ENCODE measurements around the gene AMPH. TPM values are rescaled to one million over a fixed set of nuclear protein-coding genes. Genes with fewer than 3 reads are reported as not detected.
"Not testable (repeated sequence)": the region's sequence is repeated elsewhere in the genome, so short reads cannot be mapped to it uniquely, and the experiment has no call there.

Gene AMPH
- total and polyA plus RNA-seq, 2 experiments from 2014 or later = 0.48 to 1.4 TPM

DNA sequence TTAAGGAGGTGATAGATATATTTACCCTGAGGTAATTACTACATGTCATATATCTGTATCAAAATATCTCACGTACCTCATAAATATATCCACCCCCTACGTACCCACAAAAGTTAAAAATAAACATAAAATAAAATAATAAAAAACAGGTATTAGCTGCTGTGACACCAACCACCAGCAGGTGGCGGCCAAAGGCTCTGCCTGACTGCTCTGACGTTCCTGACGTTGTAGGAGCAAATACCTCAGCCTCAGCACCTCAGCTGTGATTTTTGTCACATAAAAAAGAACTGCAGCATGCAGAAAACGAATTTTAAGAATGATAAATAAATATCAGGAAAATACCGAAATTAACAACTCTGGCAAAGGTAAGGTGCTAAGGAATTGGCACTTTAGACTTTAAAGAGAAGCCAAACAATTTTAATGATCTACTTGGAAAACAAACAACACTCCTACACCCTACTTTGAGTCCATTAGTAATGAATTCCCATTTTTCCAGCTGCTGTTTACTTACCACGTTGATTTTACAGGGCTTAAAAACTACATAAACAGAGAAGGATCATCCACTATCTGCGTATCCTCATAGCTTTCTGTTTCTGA lies 232.3 kb downstream of the AMPH start:
- no peak overlapping the region for H3K27ac ChIP-seq
- H3K27me3 ChIP-seq = peaks cover 2% of the 10 kb centered on the region
- no peaks in the 10 kb centered on the region for H3K4me1 ChIP-seq (ENCODE audit: low read depth)
- H3K4me3 ChIP-seq = no peak overlapping the region
- no peaks in the 10 kb centered on the region for H3K36me3 ChIP-seq
- TF ChIP-seq, protein P1, sequence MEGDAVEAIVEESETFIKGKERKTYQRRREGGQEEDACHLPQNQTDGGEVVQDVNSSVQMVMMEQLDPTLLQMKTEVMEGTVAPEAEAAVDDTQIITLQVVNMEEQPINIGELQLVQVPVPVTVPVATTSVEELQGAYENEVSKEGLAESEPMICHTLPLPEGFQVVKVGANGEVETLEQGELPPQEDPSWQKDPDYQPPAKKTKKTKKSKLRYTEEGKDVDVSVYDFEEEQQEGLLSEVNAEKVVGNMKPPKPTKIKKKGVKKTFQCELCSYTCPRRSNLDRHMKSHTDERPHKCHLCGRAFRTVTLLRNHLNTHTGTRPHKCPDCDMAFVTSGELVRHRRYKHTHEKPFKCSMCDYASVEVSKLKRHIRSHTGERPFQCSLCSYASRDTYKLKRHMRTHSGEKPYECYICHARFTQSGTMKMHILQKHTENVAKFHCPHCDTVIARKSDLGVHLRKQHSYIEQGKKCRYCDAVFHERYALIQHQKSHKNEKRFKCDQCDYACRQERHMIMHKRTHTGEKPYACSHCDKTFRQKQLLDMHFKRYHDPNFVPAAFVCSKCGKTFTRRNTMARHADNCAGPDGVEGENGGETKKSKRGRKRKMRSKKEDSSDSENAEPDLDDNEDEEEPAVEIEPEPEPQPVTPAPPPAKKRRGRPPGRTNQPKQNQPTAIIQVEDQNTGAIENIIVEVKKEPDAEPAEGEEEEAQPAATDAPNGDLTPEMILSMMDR (IDR thresholded peaks at IDR 0.05; ENCODE audit: low read depth, low read length) = peak; percentile 91
- peak; percentile 66 to 77 for DNase-seq (ENCODE audit: low read depth in 1 of 2, low spot score in 1 of 2)
- no peaks in the 10 kb centered on the region for H3K9me3 ChIP-seq (ENCODE audit: low read depth)

GRCh38 chr7:38396852-38397251 lies 234.3 kb downstream of the AMPH start:
- H3K36me3 ChIP-seq = no peaks in the 10 kb centered on the region
- no peak overlapping the region for H3K27ac ChIP-seq
- no peak for DNase-seq (ENCODE audit: low read depth in 1 of 2, low spot score in 1 of 2)
- H3K4me3 ChIP-seq = no peak overlapping the region
- no peaks in the 10 kb centered on the region for H3K9me3 ChIP-seq (ENCODE audit: low read depth)
- TF ChIP-seq, protein P1 (IDR thresholded peaks at IDR 0.05; ENCODE audit: low read depth, low read length) = no peak
- peaks cover 2% of the 10 kb centered on the region for H3K27me3 ChIP-seq
- H3K4me1 ChIP-seq (ENCODE audit: low read depth) = no peaks in the 10 kb centered on the region

- DNase-seq (ENCODE audit: low read depth in 1 of 2, low spot score in 1 of 2); H3K27me3 ChIP-seq; H3K4me3 ChIP-seq; H3K27ac ChIP-seq; H3K4me1 ChIP-seq (ENCODE audit: low read depth); H3K9me3 ChIP-seq (ENCODE audit: low read depth); H3K36me3 ChIP-seq: not testable (repeated sequence)
These were observed 235.1 kb downstream of the AMPH start for GRCh38 chr7:38395921-38396552.

- TF ChIP-seq, protein P1 (IDR thresholded peaks at IDR 0.05; ENCODE audit: low read depth, low read length) = no peak
- Histone ChIP-seq H3K9me3 (ENCODE audit: low read depth) (no peaks in the 10 kb centered on the region), H3K36me3 (no peaks in the 10 kb centered on the region), H3K27me3 (no peaks in the 10 kb centered on the region), H3K4me3 (no peak overlapping the region), H3K27ac (no peak overlapping the region), H3K4me1 (ENCODE audit: low read depth) (no peaks in the 10 kb centered on the region)
- no peak for DNase-seq (ENCODE audit: low read depth in 1 of 2, low spot score in 1 of 2)
These were observed 236.5 kb downstream of the AMPH start for GRCh38 chr7:38394660-38395059.

DNA sequence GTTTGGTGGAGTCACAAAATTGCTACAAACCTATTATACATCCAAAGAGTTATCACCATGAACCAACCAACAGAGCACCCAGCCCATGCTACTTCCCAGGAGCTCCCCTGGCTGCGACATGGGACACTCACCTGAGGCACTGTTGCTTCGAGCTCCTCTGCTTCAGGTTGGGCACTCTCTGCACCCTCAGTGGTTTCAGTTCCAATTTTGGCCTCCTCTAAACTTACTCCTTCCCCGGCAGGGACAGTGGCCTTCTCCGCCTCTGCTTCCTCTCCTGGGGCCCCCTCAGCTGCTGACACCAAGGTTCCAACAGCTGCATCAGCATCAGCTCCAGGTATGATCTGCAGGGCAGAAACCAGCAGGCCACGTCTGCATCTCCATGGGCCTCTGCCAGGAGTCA lies 237.3 kb downstream of the AMPH start:
- Histone ChIP-seq H3K36me3 (no peaks in the 10 kb centered on the region), H3K4me3 (no peak overlapping the region), H3K4me1 (ENCODE audit: low read depth) (no peaks in the 10 kb centered on the region), H3K9me3 (ENCODE audit: low read depth) (no peaks in the 10 kb centered on the region), H3K27ac (no peak overlapping the region), H3K27me3 (no peaks in the 10 kb centered on the region)
- DNase-seq (ENCODE audit: low read depth in 1 of 2, low spot score in 1 of 2) = no peak
- TF ChIP-seq, protein P1 (IDR thresholded peaks at IDR 0.05; ENCODE audit: low read depth, low read length) = no peak

DNA sequence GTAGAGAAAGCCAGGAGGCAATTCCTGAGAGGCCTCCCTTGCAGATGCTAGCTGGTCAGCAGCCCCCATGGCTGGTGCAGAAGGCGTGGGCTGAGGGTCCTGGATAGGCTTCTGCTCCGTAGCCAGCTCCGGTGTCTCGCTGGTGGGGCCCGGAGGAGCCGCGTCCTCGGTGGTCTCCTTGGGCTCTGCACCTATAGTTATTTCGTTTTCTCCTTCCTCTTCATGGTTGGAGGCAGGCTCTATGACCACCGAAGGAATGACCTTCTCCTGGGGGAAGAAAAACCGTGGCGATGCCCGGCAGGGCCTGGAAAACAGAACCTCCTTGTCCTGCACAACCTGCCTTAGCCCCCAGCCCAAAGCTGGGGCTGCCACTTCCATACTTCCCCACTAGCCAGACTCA lies 239.4 kb downstream of the AMPH start:
- Histone ChIP-seq H3K9me3 (ENCODE audit: low read depth) (no peaks in the 10 kb centered on the region), H3K4me3 (no peak overlapping the region), H3K4me1 (ENCODE audit: low read depth) (no peaks in the 10 kb centered on the region), H3K27me3 (no peaks in the 10 kb centered on the region), H3K27ac (no peak overlapping the region), H3K36me3 (no peaks in the 10 kb centered on the region)
- TF ChIP-seq, protein P1 (IDR thresholded peaks at IDR 0.05; ENCODE audit: low read depth, low read length) = no peak
- no peak for DNase-seq (ENCODE audit: low read depth in 1 of 2, low spot score in 1 of 2)
